Renal pelvis (tissue), 4 donors: Measurements from ENCODE around the gene EXTL1. TPM values are rescaled to one million over a fixed set of nuclear protein-coding genes. Genes with fewer than 3 reads are reported as not detected.

Experiments
- DNase-seq: peaks from one replicate; pipeline ENCODE4 v3.0.0-alpha.2; 2013
- polyA plus RNA-seq, 3 donors: library from polyadenylated mRNA; unstranded; fragments of 120-200 nt; gene quantifications; one replicate each; pipeline ENCODE4 v1.2.1, GENCODE V29; 2013; ENCODE audit not compliant: insufficient read length in 3 of 3

The EXTL1 gene
- polyA plus RNA-seq, 3 donors: 1.6 to 2.1 (median 1.7) TPM

DNA sequence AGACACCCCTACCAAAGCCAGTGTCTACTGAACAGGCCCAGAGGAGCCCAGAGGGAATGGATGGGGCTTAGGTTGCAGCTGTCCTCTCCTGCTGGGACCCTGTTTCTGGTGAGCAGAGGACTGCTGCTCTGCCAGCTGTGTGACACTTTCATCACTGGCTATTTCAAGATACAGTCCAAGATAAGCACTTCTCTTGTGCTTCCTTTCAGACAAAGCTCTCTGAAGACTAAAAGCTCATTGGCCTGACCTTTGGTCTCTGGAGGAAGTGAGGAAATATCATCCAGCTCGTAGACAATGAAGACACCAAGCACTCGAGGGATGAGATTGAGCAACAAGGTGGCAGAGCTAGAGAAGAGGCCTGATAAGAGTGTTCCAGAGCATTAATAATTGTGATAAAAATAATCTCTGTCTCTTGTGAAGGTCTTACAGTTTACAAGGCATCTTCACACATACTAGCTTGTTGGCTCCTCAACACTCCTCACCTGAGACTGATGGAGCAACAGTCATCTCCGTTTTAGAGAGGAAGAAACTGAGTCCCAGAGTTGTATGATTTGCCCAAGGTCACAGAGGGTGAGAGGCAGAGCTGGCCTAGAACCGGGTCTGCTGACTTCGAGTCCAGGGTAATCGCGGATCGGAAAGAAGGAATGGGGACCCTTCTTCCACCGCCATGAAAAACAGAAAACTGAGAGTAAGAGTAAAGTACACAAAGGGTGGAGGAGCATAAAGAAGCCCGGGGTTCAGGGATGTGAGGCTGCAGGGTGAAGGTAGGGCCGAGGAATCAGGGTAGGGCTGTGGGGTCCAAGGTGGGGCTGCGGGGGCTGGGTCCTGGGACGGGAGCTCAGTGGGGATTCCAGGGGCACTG lies 24.4 kb upstream of the EXTL1 start:
- no peak for DNase-seq

- peak; percentile 99 for DNase-seq
Measured at GRCh38 chr1:25997828-25998761, 23.5 kb upstream of the EXTL1 start, which contains the start of gene PAFAH2. TSS of gene PAFAH2 (minus strand) at chr1:25998063. CDS start at chr1:25990816, 7,247 bp downstream.

- no peak for DNase-seq
Measured at GRCh38 chr1:25999041-25999800, 22.4 kb upstream of the EXTL1 start.

GRCh38 chr1:26003262-26003661 lies 18.3 kb upstream of the EXTL1 start:
- DNase-seq: no peak

DNA sequence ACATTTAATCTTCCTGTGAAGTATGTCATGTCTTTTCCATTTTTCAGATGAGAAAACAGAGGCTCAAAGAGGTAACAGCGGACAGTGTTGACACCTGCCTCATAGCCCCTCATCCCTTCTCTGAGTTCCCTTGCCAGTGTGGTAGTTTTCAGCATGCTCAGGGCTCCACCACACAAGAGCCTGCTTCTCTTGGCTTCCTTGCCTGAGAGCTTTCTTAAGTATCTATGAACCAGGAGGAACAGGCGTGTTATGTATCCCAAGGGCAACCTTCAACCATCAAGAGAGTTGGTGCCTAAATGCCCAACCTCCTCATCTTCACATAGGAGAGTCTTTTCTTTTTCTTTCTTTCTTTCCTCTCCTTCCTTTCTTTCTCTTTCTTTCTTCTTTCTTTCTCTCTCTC lies 17.8 kb upstream of the EXTL1 start:
- no peak for DNase-seq

DNA sequence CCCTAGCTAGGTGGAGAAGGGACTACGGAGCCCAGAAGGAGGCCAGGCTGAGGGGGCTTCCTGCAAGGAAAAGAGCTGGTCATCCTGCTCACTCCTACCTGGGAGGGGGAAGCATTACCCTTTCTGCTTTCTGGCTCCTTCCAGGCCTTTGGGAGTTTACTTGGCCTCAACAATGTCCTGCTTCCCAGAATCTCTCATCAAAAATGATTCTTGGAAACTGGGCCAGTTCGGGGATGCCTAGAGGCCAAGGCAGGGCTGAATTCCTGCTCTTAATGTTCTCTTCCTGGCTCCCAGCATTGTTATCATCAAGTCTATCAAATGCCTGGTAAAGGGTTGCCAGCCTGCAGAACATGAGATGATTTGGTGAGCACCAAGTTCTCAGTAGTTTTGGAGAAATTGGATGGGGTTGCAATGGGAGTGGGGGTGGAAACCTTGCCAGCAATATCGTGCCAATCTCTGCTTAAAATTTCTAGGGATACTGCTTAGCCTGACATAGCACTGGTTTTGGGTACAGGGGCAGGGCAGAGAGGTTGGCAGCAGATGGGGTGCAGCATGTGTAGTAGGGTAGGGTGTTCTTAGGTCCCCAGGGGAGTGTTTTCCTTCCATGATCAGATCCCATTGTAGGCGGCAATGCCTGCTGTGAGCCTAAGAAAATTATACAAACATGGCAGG lies 16.0 kb upstream of the EXTL1 start:
- DNase-seq: no peak

DNA sequence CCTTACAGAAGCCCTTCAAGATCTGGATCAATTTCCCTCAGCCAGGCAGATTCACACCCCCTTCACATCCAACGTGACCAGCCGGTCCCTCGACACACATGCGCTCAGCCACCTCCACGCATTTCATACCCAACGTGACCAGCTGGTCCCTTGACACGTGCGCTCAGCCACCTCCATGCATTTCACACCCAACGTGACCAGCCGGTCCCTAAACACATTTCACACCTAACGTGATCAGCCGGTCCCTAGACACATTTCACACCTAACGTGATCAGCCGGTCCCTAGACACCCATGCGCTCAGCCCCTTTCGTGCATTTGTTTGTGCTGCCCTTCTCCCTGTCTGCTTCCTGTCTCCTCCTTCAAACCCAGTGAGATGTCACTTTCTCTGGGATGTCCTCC lies 14.9 kb upstream of the EXTL1 start:
- DNase-seq: no peak

DNA sequence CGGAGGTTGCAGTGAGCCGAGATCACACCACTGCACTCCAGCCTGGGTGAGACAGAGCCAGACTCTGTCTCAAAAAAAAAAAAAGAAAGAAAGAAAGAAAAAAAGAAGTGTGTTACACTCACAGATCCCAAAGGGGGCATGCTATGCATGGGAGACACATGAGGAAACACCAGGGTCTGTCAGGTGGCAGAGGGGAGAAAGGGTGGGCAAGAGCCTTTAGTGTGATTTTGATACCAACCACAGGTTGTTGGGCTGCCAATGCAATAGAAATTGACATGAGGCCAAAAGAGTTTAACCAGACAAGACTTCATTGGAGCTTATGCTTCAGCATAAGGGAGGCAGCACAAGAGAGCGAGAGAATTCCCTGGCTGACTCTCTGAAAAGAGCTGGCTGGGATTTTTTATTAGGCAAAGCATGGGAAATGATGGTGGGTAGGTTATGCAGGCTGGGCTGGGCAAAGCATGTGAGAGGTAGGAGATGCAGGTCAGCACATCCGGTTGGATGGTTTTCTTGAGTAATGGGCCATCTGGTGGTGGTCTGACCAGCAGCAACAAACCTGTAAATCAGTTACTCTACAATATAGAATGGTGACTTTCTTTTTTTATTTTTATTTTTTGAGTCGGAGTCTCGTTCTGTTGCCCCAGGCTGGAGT lies 11.7 kb upstream of the EXTL1 start:
- no peak for DNase-seq

GRCh38 chr1:26010825-26011224 lies 10.8 kb upstream of the EXTL1 start:
- no peak for DNase-seq

GRCh38 chr1:26012864-26013263 lies 8.7 kb upstream of the EXTL1 start:
- DNase-seq: no peak

DNA sequence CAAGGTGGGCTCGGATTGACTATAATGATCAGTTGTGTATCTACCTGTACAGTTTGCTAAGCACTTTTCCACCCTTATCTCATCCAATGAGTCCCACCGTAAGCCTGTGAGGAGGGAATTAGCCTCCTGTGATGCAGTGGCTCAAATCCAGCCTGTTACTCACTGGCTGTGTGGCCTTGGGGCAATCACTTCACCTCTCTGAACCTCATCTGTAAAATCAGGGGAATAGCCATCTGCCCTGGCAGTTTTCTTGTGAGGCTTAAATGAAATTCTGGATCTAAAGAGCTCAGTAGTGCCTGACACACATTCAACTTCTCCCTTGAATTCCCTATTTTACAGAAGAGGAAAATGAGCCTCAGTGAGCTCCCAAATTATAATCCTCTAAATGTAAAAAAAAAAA lies 7.4 kb upstream of the EXTL1 start:
- DNase-seq: no peak

DNA sequence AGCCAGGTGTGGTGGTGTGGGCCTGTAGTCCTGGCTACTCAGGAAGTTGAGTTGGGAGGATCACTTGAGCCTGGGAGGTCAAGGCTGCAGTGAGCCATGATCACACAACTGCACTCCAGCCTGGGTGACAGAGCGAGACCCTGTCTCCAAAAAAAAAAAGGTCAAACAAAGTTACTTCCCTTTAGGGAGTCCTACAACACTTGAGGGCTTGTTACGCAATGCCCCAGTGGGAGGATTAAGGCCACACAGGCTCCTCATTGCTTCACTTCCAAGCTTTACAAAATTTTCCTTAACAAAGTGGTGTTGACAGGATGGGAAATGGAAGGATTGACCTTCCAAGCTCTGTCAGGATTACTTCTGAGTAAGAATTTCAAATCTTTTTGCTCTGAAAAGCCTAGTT lies 6.2 kb upstream of the EXTL1 start:
- no peak for DNase-seq

DNA sequence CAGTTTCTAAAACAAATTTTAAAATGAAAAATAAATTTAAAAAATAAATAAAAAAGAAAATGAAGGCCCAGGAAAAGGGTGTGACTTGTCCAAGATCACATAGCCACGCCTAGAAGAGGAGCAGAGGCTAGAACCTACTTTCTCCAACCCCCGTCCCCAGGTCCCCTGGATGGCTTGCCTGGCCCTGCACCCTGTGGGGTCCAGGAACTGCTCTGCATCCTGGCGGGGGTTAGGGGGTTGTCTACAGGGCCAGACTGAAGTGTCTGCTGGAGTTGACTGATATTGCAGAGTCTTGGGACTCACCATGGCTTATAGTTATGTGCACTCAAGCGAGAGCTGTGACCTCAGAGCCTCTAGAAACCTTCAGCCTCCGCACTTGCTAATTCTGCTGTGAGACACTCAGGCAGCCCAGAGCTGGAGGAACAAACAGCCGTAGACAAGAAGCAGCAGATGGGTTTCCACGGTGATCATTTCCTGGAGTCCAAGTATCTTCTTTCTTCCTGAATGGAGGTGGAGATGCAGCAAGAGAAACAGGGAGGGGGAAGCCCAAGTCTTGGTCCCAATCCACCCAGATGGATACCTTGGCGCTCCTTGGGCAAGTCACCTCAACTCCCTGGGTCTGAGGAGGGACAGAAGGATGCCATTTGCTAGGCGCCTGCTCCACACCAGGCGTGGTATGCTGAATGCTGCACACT lies 5.2 kb upstream of the EXTL1 start:
- no peak for DNase-seq

DNA sequence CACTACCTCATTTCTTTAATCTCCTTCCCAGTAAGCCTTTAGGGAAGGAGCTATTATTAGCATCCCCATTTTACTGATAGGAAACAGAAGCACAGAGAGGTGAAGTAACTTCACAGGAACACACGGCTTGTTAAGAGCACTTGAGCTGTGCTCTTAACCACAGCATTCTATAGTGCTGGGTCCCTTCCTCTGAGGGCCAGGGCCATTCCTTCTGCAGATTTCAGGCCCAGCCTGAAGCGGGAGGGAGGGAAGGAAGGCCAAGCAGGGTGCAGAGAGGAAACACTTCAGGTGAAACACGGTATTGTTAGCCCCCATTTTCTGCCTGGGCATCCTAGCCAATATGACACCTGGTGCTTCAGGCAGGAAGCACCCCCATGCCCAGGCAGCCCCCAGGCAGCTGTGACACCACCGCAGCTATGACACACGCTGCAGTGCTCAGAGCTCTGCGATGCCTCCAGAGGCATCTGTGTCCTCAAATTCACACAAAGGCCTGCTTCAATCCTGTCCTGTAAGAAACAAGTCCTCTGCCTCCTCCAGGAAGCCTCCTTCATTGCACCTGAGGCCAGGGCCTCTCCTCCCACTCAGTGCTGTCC lies 4.5 kb upstream of the EXTL1 start:
- no peak for DNase-seq

- no peak for DNase-seq
Measured at GRCh38 chr1:26017606-26018005, 4.0 kb upstream of the EXTL1 start.

DNA sequence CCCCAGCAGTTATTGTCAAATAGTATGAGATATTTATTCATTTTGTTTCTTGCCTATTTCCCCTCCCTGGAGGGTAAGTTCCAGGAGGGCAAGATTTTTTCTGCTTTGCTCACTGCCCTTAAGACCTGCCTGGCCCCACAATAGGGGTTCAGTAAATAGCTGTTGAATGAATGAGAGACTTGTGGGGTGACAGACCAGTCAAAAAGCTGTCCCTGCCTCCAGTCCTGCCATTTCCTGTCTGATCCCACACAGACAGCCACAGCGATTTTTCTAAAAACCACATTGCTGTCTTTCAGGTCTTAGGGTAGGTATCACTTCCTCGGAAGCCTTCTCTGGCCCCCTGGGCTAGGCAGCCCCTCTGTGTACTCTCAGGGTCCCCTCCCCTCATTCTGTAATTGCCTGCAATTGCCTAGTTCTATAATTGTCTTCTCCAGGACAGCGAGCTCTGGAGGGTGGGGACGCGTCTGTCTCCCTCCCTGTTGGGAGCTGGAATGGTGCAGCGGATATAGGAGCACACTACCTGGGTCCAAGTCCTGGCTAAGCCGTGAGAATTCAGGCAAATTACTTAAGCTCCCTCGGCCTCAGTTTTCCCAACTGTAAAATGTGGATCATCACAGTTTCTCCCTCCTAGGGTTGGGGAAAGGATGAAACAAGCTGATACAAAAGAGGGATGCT lies 1.8 kb upstream of the EXTL1 start:
- DNase-seq: no peak

DNA sequence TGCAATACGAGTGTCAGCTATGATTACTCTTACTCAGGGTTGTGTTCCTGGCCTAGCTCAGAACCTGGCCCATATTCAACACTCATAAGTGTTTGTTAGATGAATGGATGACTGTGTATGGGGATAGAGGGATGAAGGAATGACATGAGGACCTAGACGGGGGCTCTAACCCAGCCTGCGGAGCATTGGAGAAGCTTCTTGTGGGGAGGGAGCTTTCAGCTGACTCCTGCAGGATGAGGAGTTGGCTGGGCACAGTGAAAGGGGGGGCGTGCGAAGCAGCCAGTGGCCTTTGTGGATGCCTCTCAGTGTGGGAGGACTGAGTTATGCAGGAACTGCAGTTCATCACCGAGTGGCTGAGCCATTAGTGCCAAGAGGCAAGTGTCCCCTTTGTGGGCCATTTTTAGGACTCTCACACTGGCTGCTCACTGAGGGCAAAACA lies 1.2 kb upstream of the EXTL1 start:
- DNase-seq: no peak

DNA sequence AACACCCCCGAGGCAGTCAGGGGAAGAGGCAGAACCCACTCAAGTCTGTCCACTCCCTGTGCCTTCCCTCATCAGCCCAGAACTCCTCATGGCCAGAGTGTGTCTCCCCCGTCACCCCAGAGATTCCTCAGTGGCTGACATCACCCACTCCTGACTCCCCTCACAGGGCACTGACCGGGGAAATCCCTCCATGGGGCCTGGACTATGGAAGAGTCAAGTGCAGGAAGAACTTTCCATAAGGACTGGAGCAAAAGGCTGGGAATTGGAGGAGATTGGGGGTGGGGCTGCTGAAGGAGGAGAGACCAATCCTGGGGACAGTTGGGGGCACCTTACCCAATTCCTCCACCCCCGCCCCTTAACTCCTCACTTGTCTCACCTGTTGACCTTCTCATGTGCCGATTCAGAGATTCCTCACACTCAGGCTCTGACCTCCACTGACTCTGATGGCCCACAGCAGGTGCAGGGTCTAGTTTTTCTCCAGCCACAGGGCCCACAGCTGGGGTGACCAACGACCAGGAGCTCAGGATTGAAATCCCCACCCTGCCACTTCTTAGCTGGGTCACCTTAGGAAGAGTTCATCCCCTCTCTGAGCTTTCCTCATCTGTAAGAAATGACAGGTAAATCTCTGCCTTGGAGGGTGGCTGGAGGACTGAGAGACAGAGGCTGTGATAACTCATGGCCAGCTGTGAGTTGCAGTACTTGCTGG lies 481 bp upstream of the EXTL1 start:
- no peak for DNase-seq

- DNase-seq: no peak
Measured at GRCh38 chr1:26022404-26022779, 817 bp downstream of the EXTL1 start.
